HG03469 (cell line): ENCODE measurements around the gene CPED1.
"Not testable (repeated sequence)": the region's sequence is repeated elsewhere in the genome, so short reads cannot be mapped to it uniquely, and the experiment has no call there.

Source experiments
- ATAC-seq: cut with Tn5 transposase; IDR thresholded peaks from one replicate; pipeline ENCODE4 v1.9.1; 2021; ENCODE audit warnings: mild to moderate bottlenecking, moderate library complexity, moderate number of reproducible peaks; ENCODE audit not compliant: unreplicated experiment

Gene CPED1

GRCh38 chr7:121303422-121304101, 315.1 kb downstream of the CPED1 start:
- no peak for ATAC-seq

GRCh38 chr7:121304102-121304658, 315.7 kb downstream of the CPED1 start:
- ATAC-seq = no peak

- no peak for ATAC-seq
Observed at GRCh38 chr7:121305109-121305508, 316.6 kb downstream of the CPED1 start.

- ATAC-seq = no peak
Observed at GRCh38 chr7:121306565-121306964, 318.1 kb downstream of the CPED1 start.

- no peak for ATAC-seq
Observed at GRCh38 chr7:121307021-121307574, 318.6 kb downstream of the CPED1 start.

GRCh38 chr7:121313220-121313792, 324.8 kb downstream of the CPED1 start:
- ATAC-seq = no peak

GRCh38 chr7:121313793-121314676, 325.5 kb downstream of the CPED1 start:
- ATAC-seq = peak; percentile 91

GRCh38 chr7:121315170-121315569, 326.7 kb downstream of the CPED1 start:
- ATAC-seq = not testable (repeated sequence)

- ATAC-seq = no peak
Observed at GRCh38 chr7:121322460-121322859, 333.9 kb downstream of the CPED1 start.

- no peak for ATAC-seq
Observed at GRCh38 chr7:121323515-121324302, 335.2 kb downstream of the CPED1 start.

GRCh38 chr7:121327671-121328070, 339.2 kb downstream of the CPED1 start:
- no peak for ATAC-seq

- no peak for ATAC-seq
Observed at GRCh38 chr7:121328508-121329190, 340.1 kb downstream of the CPED1 start, which contains the start of gene WNT16. WNT16 (plus strand) TSS chr7:121329000; CDS start chr7:121329293, 293 bp downstream.

GRCh38 chr7:121329191-121330052, 340.9 kb downstream of the CPED1 start:
- peak; percentile 44 for ATAC-seq

- peak; percentile 20 for ATAC-seq
Observed at GRCh38 chr7:121330053-121330833, 341.7 kb downstream of the CPED1 start.

GRCh38 chr7:121331048-121331447, 342.5 kb downstream of the CPED1 start:
- ATAC-seq = no peak

- no peak for ATAC-seq
Observed at GRCh38 chr7:121331574-121331973, 343.1 kb downstream of the CPED1 start.

GRCh38 chr7:121334376-121334775, 345.9 kb downstream of the CPED1 start:
- no peak for ATAC-seq
